Vagina (tissue), 2 donors: ENCODE measurements around the gene COBL. TPM values are rescaled to one million over a fixed set of nuclear protein-coding genes. Genes with fewer than 3 reads are reported as not detected.
A peak's percentile ranks its signal among the peaks of the same experiment; 100 is the strongest.

Experiments used
- DNase-seq, 2 donors: peaks; one replicate each; pipeline ENCODE4 v3.0.0-alpha.2; 2017; ENCODE audit errors: extremely low spot score in 2 of 2
- H3K27ac ChIP-seq: fragments of 200-600 bp; sonication (generic); one replicate; pipeline ENCODE4 v1.5.1; 2019
- H3K27me3 ChIP-seq: fragments of 200-600 bp; sonication (generic); one replicate; pipeline ENCODE4 v1.5.1; 2019
- H3K36me3 ChIP-seq, 2 donors: fragments of 200-600 bp; sonication (generic); one replicate each; pipeline ENCODE4 v1.5.1; 2017 to 2019
- H3K4me1 ChIP-seq: fragments of 200-600 bp; sonication (generic); one replicate; pipeline ENCODE4 v1.5.1; 2019
- H3K4me3 ChIP-seq, 2 donors: fragments of 200-600 bp; sonication (generic); 1 replicate in 1 of 2; 2 replicates in 1 of 2; pipeline ENCODE4 v1.5.1; 2016 to 2019
- H3K9me3 ChIP-seq: fragments of 200-600 bp; sonication (generic); one replicate; pipeline ENCODE4 v1.5.1; 2019
- CTCF ChIP-seq, 3 experiments: fragments of 450-650 bp in 2 of 3; fragments of 200-600 bp in 1 of 3; sonication (generic) in 1 of 3; IDR thresholded peaks; one replicate each; pipeline ENCODE4 v1.5.1; 2017 to 2019; ENCODE audit warnings: antibody characterized with exemption in 3 of 3, mild to moderate bottlenecking in 2 of 3, moderate library complexity in 2 of 3
- POLR2A ChIP-seq, 2 donors: fragments of 450-650 bp; IDR thresholded peaks; one replicate each; pipeline ENCODE4 v1.6.1; 2017; ENCODE audit warnings: antibody characterized with exemption in 2 of 2, mild to moderate bottlenecking in 2 of 2, moderate library complexity in 2 of 2
- POLR2AphosphoS5 ChIP-seq, 2 donors: sonication (generic); formaldehyde crosslinking; IDR thresholded peaks; one replicate each; pipeline ENCODE4 v1.9.0; 2017; ENCODE audit warnings: antibody characterized with exemption in 2 of 2, mild to moderate bottlenecking in 2 of 2, low read depth in 1 of 2; ENCODE audit not compliant: insufficient read depth in 1 of 2
- intact Hi-C: fragments of 100-400 bp; cut with DNase I; formaldehyde crosslinking; loops from one replicate; pipeline ENCODE4 v1.15.1; 2023
- total RNA-seq: library from RNA; depleted of rRNA; stranded (reverse); fragments of >200 nt; gene quantifications from one replicate; pipeline ENCODE4 v1.2.3, GENCODE V29; 2016

COBL gene
- 9.3 TPM for total RNA-seq

GRCh38 chr7:51316666-51317581 is at the start of gene COBL:
Gene COBL (minus strand): TSS chr7:51316809. CDS start chr7:51316633, 176 bp downstream.
- intact Hi-C loops = no loop called here
- TF ChIP-seq POLR2AphosphoS5 (IDR thresholded peaks at IDR 0.05; ENCODE audit: insufficient read depth in 1 of 2, low read depth in 1 of 2) (no peak), POLR2A (IDR thresholded peaks at IDR 0.05) (no peak), CTCF (IDR thresholded peaks at IDR 0.05) (no peak)
- no peaks in the 10 kb centered on the region for H3K9me3 ChIP-seq
- H3K27me3 ChIP-seq = no peaks in the 10 kb centered on the region
- peak within 1 kb of the TSS; percentile 54 to 60 for H3K4me3 ChIP-seq
- H3K27ac ChIP-seq = no peak within 1 kb of the TSS
- no peaks in the 10 kb centered on the region for H3K36me3 ChIP-seq
- peaks cover 7% of the 10 kb centered on the region for H3K4me1 ChIP-seq
- DNase-seq = no peak

- H3K9me3 ChIP-seq = no peaks in the 10 kb centered on the region
- no peaks in the 10 kb centered on the region for H3K27me3 ChIP-seq
- no peaks in the 10 kb centered on the region for H3K36me3 ChIP-seq
- DNase-seq = no peak
- intact Hi-C loops = loop anchor here (10.0 kb wide), 1 partner anchor 201 kb away; no protein-coding TSS in a partner anchor
- H3K4me1 ChIP-seq = no peaks in the 10 kb centered on the region
- H3K4me3 ChIP-seq = no peak overlapping the region
- no peak overlapping the region for H3K27ac ChIP-seq
- TF ChIP-seq CTCF (IDR thresholded peaks at IDR 0.05) (no peak), POLR2A (IDR thresholded peaks at IDR 0.05) (no peak), POLR2AphosphoS5 (IDR thresholded peaks at IDR 0.05; ENCODE audit: insufficient read depth in 1 of 2, low read depth in 1 of 2) (no peak)
These were observed 49.6 kb upstream of the COBL start for GRCh38 chr7:51366172-51366728.

- Histone ChIP-seq H3K4me3 (no peak overlapping the region), H3K36me3 (no peaks in the 10 kb centered on the region), H3K27me3 (no peaks in the 10 kb centered on the region), H3K27ac (no peak overlapping the region), H3K4me1 (no peaks in the 10 kb centered on the region), H3K9me3 (no peaks in the 10 kb centered on the region)
- DNase-seq = no peak
- TF ChIP-seq CTCF (IDR thresholded peaks at IDR 0.05) (no peak), POLR2A (IDR thresholded peaks at IDR 0.05) (no peak), POLR2AphosphoS5 (IDR thresholded peaks at IDR 0.05; ENCODE audit: insufficient read depth in 1 of 2, low read depth in 1 of 2) (no peak)
- intact Hi-C loops = no loop called here
These were observed 41.2 kb upstream of the COBL start for GRCh38 chr7:51357821-51358220.

- Histone ChIP-seq H3K4me3 (no peak overlapping the region), H3K27ac (no peak overlapping the region), H3K36me3 (no peaks in the 10 kb centered on the region), H3K9me3 (no peaks in the 10 kb centered on the region), H3K4me1 (no peaks in the 10 kb centered on the region), H3K27me3 (no peaks in the 10 kb centered on the region)
- intact Hi-C loops = no loop called here
- DNase-seq = no peak
- TF ChIP-seq CTCF (IDR thresholded peaks at IDR 0.05) = no peak
- no peak for TF ChIP-seq POLR2AphosphoS5 (IDR thresholded peaks at IDR 0.05; ENCODE audit: insufficient read depth in 1 of 2, low read depth in 1 of 2)
- no peak for TF ChIP-seq POLR2A (IDR thresholded peaks at IDR 0.05)
These were observed 40.4 kb upstream of the COBL start for GRCh38 chr7:51356849-51357516.
